ENCODE measurements around the gene ERGIC3.
A peak's percentile ranks its signal among the peaks of the same experiment; 100 is the strongest.

ERGIC3 gene

DNA sequence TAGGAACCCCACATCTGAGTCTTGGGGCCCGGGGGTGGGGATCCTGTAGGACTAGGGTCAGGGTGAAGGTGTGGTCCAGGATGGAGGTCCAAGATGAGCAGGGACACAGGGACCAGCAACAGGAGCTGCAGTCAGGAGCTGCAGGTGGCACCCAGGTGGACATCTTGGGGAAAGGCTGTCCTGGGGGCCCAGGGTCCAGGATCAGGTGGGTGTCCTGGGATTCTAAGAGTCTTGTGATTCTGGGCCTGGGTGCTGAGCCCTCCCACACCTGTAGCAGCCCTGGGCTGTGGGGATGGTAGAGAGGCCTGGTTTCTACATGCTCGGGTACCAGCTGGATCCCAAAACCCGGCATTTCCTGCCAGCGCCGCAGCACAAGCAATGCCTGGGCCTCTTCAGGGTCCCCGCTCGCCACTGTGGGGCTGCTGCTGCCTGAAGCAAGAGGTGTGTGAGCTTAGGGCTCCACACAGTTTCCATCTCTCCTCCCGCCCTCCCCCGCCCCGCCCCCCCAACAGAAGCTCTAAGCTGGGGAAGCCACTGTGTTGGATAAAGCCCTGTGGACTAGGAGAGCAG is 20.7 kb downstream of the ERGIC3 start:
- DNase-seq, result no peak

DNA sequence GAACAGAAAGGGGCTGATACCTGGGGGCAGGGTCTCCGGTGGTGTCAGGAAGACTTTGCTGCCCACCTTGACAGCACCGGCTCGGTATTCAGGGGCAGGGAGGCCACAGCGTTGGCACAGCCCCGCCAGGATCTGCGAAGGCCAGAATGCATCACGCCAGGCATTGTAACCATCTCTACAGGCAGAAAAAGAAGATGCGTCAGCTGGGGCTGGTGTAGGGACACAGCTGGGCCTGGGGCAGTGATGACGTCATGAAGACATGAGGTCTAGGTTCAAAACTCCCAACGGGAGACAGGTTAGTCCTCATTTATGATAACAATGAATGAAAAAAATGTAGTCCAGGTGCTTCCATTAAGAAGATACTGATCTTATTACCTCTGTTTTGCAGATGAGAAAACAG is 22.0 kb downstream of the ERGIC3 start:
- no peak for DNase-seq

DNA sequence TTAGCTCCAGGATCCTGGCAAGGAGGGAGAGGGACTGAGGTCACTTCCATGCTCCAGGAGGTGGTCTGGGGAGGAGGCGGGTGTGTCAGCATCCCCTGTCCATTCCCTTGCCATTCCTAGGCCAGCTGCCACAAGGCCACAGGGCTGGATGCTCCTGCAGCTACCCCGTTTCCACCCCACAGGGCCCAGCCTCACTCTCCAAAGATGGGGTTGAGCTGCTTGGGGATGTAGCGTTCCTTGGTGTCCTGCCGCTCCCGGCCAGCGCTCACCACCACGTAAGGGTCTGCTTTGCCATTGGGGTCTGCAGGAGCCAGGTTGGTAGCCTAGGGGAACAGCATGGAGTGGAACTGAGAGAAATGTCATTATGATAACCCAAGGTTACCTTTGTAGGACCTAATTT is 23.0 kb downstream of the ERGIC3 start:
- DNase-seq, result no peak

DNA sequence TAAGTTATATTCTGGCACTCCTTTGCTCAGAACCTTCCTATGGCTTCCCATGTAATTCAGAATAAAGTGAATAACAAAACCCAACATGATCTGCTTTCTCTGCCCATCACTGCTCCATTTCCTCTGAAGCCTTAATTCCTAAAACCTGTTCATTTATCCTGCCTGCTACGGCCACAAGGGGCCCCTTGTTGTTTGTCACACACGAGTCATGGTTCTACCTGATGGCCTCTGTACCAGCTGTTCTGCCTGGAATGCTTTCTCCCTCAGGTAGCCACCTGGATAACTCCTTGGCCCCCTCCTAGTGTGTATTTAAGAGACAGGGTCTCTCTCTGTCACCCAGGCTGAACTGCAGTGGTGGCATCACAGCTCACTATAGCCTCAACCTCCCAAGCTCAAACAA is 26.8 kb downstream of the ERGIC3 start:
- DNase-seq, result no peak

DNA sequence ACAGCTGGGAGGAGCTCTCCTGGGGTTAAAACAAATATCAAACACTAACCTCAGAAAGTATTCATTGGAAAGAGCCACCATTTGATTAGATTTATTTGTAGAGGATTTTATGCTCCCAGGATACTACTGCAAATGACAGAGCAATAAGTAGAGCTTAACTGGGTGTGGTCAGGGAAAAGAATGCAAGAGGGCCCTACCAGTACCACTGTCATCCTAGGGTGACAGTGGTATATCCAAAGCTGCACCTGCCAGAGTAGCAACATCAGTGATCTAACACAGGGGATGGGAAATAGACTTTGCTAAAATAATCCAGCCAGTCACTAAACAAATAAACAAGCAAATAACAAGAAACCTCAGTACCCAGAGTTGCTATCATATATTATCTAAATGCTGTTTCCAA is 29.7 kb downstream of the ERGIC3 start:
- DNase-seq, result no peak

DNA sequence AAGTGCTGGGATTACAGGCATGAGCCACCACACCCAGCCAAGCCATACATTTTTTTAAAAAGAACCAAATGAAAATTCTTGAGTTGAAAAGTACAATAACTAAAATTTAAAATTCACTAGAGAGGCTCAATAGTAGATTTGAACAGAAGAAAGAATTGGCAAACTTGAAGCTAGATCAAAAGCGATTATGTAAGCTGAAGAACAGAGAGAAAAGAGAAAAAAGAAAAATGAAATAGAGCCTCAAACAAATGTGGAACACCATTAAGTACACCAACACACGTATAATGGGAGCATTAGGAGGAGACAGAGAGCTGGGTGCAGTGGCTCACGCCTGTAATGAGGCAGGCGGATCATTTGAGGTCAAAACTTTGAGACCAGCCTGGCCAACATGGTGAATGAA is 31.0 kb downstream of the ERGIC3 start:
- no peak for DNase-seq

DNA sequence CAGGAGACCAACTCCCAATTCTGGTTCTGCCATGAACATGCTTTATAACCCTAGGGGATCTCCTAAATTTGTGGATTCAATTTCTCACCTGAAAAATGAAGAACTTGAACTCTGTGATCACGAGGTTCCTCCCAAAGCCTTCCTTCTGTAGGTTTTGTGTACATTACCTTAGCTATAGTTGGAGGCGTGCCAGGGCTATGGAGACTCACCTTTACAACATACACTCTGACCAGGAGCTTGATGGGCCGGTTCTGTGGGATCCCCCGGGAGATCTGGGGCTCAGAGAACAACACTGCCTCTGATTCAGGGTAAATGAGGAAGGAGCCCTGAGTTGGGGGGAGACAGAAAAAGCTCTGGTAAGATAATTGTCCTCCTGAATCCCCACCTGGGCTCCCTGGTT is 34.1 kb downstream of the ERGIC3 start:
- no peak for DNase-seq

DNA sequence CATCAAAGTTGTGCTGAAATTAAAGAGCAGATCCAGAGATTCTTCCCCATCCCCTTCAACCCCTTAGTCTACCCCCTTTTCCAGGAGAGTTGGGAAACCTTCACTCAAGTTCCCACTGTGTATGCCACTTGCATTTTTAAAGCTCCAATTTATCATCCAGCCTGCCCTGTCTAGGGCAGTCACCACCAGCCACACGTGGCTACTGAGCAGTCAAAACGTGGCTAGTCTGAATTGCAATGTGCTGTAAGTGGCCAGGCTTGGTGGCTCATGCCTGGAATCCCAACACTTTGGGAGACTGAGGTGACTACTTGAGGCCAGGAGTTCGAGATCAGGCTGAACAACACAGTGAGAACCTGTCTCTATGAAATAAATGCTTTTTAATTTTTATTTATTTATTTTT is 34.9 kb downstream of the ERGIC3 start:
- DNase-seq, result no peak

DNA sequence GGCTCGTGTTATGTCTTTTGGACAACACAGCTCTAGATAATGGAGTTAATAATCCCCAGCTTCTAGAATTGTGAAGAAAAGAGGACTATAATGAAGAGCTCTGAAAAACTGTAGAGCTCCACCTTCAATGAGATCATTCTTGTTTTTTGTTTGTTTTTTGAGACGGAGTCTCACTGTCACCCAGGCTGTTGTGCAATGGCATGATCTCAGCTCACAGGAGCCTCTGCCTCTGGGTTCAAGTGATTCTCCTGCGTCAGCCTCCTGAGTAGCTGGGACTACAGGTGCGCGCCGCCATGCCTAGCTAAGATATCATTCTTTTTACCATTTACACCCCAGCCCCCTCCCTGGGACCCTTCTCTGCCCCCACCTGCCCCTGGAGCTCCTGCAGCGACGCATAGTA is 36.6 kb downstream of the ERGIC3 start:
- DNase-seq, result no peak

DNA sequence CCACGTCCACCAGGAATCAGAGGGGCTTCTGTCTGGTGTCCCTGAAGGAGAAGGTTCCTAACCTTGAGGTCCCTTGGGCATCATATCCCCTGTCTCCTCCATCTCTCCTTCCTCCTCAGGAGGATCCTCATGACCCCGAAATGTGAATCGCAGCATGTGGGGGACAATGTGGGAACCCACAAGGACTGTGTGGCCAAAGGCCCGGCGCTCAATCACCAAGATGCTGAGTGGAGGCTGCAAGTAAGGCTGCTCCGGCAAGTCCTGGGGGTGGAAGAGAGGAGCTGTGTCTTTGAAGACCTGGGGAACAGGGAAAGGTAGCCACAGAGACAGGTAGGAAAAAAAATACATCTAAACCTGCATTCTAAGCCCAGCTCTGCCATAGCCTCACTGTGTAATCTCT is 37.3 kb downstream of the ERGIC3 start:
- DNase-seq, result no peak

DNA sequence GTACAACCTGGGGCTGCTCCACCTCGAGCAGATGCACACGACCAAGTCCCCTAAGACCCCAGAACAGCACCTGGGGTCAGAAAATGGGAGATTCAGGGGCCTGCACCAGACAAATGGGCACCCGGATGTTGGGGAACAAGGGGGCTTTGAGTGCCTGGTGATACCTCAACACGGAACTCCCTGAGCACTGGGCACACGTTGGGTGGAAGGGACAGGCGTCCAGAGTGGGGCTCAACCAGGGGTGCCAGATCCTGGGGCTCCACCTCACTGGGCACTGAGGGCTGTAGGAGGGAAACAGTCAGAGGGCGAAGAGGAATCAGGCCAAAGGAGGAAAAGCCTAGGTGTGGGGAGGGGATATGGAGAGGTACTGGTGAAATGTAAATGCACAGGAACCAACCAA is 40.3 kb downstream of the ERGIC3 start:
- no peak for DNase-seq

DNA sequence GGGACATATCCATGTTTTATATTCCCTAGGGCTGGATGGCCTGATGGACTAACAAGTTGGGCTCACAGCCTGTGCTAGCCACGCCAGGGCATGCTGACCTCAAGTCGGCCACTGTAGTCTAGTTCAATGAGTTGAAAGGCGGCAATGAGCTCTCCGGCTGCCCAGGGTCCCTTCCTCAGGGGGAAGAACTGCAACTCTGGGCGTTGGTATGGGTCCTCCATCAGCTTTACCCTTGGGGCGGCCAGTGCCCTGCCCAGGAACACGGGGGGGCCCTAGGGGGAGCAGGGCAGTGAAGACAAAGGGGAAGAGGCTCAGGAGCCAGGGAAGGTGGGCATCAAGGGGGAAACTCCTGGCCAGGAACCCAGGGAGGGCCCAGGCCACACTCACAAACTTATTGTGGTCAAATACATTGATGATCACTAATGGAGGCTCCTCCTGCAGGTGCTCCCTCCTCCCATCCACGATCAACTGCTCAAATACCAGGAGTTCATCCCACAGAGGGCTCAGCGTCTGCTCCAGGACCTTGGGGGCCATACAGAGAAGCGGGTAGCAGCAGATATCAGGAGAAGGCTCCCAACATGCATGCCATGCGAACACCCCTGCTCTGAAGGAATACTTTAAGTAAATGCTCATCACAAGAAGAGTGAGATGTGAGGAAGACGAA is 41.0 kb downstream of the ERGIC3 start:
- no peak for DNase-seq

DNA sequence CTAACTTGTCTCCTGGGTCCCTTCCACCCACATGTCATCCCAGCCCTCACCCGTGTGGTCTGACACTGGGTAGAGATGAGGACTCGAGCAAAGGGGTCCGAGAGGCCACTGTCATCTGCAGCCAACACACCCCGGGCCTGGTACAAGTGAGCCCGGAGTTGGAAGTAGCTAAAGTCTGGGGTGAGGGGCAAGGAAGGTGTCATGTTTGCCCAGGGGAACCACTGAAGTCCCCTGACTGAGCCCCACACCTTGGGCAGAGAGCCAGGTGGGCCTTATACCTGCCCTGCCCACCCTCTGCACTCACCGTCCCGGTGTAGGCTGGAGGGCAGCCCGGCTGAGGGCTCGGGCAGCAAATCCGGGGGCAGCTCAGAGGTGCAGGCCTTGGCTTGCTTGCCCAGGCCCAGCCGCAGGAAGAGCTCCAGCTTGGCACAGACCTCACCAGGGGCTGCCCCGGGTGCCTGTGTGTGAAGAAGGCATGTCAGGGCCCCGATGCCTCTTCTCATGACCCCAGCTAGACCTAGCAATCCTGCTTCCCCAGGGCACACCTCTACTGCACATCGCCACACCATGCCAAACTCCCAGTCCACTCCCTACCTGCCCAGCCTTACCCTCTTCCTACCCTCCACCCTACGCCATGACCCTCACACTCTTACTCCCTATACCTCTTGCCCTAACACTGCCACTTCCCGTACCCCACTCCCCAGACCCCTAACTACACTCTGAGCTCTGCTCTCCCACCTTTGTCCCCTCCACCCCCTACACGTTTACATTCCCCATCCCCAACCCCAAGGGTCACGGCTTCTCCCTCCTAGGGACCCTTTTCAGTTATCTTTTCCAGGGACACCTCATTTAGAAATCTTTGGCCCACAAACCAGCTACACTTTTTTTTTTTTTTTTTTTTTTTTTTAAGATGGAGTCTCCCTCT is 42.0 kb downstream of the ERGIC3 start:
- DNase-seq, result no peak

DNA sequence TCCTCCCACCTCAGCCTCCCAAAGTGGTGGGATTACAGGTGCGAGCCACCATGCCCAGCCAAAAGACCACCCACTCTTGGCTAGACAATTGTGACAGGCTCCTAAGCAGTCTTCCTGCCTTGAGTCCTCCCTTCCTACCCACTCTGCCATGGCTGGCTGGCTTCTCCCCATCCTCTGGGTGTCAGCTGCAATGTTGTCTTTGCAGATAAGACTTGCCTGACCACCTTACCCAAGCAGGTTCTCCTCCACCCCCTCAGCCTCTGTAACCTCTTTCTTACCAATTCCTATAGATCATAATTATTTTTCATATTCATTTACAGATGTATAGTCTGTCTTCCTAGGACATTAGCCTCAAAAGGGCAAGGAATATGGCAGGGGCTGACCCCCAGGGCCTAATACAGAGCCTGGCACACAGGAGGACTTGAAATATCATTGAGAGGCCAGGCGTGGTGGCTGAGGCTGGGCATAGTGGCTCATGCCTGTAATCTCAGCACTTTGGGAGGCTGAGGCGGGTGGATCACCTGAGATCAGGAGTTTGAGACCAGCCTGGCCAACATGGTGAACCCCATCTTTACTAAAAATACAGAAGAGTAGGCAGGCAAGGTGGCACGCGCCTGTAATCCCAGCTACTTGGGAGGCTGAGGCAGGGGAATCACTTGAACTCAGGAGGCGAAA is 45.0 kb downstream of the ERGIC3 start:
- DNase-seq, result no peak

DNA sequence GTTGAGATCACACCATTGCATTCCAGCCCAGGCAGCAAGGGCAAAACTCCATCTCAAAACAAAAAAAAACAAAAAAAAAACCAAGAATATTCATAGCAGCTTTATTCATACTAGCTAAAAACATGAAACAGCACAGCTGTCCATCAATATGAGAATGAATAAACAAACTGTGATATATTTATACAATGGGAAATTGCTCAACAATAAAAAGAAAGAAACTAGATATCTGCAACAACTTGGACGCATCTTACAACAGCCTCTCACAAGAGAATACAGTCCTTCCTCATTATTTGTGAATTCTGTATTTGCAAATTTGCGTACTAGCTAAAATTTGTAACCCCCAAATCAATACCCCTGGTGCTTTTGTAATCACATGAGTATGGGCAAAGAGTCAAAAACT is 45.6 kb downstream of the ERGIC3 start:
- DNase-seq, result no peak

DNA sequence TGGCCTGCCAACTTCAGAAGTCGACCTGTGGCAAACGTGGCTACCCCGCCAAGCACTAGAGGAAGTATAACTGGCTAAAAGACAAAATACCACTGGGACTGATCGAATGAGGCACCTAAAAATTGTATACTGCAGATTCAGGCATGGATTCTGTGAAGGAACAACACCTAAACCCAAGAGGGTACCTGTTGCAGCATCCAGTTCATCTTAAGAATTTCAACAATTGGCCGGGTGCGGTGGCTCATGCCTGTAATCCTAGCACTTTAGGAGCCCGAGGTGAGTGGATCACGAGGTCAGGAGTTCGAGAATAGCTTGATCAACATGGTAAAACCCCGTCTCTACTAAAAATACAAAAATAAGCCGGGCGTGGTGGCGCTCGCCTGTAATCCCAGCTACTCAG is 46.5 kb downstream of the ERGIC3 start:
- no peak for DNase-seq

DNA sequence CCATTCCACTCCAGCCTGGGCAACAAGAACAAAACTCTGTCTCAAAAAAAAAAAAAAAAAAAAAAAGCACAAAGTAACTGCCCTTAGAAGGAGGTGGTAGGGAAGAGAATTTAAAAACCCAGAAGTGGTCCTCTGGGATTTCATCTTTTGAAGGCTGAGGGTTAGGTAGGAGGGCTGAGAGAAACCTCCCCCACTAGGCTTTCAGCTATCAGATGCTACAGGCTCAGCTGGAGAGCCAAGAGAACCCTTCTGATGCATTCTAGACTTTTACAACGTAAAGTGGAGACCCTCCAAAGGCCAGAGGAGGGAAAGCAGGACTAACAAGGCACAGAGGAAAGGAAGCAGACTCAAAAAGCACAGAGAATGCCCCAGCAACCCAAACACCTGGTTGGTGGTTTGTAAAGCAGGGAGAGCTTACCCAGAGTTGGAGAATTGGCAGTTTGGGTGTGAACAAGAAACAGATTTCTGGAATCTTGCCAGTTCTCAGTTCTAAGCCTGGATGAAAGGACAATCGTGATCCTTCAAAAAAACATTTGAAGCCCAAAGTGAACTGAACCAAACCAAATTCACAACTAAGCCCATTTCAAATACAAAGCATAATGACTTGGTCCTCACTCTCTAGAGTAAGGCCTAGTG is 50.6 kb downstream of the ERGIC3 start:
- peak; percentile 20 for DNase-seq

DNA sequence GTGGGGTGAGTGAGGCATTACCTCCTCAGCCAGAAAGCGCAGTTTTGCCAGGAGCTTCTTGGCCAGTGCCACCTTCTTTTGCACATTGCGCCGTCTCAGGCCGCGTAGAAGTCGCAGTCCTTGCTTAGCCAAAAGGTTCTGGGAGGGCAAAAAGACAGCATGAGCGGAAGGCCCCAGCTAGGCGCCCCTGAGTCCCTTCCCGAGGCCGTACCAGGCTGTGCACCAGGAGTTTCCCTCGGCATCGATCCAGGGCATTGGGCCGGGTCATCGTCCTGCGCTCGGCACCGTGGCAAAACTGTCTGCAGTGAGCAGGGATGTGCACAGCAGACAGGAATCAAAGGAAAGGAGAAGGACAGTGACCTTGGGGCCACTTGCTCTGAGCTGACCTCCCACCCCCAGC is 53.6 kb downstream of the ERGIC3 start:
- no peak for DNase-seq

DNA sequence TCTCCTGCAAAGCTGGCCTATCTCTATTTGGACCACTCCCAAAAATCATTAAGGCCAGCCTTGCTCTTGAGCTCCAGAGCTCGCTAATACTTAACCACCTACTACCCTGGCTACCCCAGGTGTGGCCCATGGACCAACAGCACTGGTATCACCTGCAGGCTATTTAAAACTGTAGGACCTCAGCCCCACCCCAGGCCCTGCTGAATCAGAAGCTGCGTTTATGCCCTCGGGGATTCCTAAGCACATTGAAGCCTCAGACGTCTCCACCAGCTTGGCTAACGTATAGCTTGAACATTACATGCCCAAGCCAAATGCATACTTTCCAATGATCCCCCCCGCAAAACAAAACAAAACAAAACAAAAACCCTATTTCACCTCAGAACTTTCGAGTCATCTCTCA is 54.0 kb downstream of the ERGIC3 start:
- DNase-seq, result no peak

DNA sequence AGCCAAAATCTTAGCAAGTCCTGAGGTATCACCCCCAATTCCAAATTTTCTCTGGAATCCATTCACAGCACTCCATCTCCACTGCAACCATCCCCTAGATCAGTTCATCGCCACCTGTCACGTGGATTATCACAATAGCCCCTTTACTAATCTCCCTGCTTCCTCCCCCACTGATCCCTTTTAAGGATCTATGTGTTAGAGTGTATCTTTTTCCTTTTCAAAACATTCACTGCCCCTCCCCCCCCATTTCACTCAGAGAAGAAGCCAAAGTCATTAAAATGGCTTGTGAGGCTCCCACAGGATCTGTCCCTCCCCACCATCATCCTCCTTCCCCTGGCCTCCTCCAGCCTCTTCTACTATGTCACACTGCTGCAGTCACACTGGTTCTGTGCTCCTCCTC is 55.3 kb downstream of the ERGIC3 start:
- no peak for DNase-seq

DNA sequence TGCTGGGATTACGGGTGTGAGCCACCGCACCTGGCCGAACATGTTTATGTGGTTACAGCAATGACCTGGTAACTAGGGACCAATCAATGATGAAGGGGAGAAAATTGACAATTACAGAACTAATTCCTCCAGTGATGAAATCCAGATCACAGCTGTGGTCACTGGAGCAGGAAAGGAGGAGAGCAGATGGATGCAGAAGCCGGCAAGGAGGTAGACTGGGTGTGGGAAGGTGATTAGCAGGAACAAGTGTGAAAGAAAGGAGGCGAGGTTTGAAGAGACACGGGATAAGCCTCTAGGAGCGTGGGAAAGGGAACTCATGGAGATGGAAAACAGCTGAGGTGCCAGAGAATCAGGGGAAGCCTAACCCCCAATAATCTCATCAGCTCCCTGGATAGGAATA is 56.6 kb downstream of the ERGIC3 start:
- no peak for DNase-seq

DNA sequence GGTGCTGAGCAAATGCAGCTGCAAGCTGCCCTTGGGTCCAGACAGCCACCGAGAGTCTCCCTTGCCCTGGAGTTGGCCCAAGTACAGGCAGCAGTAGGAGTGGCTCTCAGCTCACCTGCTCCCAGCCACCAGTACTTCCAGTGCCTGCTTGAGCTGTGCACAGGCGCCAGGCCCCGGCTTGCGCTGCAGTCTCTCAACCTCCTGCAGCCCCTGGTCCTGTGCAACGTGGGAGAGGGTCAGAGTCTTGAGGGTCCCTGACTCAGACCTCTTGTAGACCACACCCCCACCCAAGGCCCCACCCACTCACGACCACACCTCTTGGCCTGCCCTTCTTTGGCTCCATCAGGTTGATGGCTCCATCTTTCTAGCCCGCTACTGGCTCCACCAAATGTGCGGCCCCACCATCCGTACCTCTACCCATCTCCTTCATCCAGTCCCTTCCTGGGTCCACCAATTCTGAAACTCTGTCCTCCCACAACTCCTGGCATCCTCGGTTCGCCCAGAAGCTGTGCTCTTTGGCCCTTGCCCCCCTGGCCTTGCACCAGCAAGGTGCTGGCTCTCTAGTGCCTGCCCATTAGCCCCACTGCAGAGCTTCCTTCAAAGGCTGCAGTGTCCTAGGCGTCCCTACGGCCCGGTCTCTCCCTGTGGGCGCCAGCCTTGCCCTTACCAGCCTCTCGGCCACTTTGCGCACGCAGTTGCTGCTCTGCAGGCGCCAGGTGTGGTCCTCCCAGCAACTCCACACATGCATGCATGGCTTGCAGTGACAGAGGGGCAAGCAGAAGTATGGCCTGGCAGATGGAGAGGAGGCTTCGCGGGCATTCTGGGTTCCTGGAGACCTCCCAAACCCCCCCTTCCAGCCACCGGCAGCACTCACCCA is 57.3 kb downstream of the ERGIC3 start:
- no peak for DNase-seq

Data from NCI-H1436 (cell line).